ENCODE data around the gene TSPAN5.

DNA sequence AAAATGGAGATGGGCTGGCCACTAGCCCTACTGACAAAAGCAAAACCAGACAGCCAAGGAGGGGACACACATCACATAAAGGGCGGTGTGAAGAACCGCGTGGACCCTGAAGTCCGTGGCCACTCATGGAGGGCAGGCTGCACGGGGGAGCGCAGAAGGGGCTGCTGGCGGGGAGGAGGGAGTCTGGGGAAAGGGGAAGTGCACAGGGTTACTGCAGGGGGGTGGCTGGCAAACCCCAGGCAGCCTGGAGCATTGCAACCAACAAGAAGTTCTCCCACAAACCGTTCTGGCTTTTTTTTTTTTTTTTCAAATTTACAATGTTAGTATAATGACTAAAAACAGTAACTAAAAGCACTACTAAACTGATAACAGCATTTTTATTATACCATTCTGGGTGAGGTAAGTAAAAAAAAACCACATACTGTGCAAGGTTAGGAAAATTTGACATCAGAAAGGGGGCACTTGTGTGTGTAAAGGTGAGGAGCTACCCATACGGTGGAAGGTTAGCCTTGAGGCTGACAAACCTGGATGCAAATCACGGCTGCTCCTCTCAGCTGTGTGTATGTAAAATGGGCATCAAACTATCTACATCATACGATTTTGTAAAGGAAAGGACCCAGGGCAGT is 87.1 kb downstream of the TSPAN5 start:
- TF ChIP-seq ZNF785 (CRISPR knock-in tag; IDR thresholded peaks at IDR 0.05) (no peak), EP300 (IDR thresholded peaks at IDR 0.05; ENCODE audit: low read length) (no peak), FOXM1 (IDR thresholded peaks at IDR 0.05; ENCODE audit: low read depth) (no peak), FOXM1 (CRISPR knock-in tag; IDR thresholded peaks at IDR 0.05; ENCODE audit: low read depth) (no peak), GABPA (tag; conservative IDR thresholded peaks at IDR 0.05; ENCODE audit: low read depth) (no peak), ZNF253 (CRISPR knock-in tag; conservative IDR thresholded peaks at IDR 0.05) (no peak), POLR2A (conservative IDR thresholded peaks at IDR 0.05) (no peak)
- TF ChIP-seq, protein P1, sequence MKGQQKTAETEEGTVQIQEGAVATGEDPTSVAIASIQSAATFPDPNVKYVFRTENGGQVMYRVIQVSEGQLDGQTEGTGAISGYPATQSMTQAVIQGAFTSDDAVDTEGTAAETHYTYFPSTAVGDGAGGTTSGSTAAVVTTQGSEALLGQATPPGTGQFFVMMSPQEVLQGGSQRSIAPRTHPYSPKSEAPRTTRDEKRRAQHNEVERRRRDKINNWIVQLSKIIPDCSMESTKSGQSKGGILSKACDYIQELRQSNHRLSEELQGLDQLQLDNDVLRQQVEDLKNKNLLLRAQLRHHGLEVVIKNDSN (CRISPR knock-in tag; IDR thresholded peaks at IDR 0.05), result no peak
- TF ChIP-seq, protein P2, sequence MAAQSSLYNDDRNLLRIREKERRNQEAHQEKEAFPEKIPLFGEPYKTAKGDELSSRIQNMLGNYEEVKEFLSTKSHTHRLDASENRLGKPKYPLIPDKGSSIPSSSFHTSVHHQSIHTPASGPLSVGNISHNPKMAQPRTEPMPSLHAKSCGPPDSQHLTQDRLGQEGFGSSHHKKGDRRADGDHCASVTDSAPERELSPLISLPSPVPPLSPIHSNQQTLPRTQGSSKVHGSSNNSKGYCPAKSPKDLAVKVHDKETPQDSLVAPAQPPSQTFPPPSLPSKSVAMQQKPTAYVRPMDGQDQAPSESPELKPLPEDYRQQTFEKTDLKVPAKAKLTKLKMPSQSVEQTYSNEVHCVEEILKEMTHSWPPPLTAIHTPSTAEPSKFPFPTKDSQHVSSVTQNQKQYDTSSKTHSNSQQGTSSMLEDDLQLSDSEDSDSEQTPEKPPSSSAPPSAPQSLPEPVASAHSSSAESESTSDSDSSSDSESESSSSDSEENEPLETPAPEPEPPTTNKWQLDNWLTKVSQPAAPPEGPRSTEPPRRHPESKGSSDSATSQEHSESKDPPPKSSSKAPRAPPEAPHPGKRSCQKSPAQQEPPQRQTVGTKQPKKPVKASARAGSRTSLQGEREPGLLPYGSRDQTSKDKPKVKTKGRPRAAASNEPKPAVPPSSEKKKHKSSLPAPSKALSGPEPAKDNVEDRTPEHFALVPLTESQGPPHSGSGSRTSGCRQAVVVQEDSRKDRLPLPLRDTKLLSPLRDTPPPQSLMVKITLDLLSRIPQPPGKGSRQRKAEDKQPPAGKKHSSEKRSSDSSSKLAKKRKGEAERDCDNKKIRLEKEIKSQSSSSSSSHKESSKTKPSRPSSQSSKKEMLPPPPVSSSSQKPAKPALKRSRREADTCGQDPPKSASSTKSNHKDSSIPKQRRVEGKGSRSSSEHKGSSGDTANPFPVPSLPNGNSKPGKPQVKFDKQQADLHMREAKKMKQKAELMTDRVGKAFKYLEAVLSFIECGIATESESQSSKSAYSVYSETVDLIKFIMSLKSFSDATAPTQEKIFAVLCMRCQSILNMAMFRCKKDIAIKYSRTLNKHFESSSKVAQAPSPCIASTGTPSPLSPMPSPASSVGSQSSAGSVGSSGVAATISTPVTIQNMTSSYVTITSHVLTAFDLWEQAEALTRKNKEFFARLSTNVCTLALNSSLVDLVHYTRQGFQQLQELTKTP (IDR thresholded peaks at IDR 0.05; ENCODE audit: low read depth in 1 of 2, partially characterized antibody in 2 of 2), result no peak
- TF ChIP-seq, protein P3, sequence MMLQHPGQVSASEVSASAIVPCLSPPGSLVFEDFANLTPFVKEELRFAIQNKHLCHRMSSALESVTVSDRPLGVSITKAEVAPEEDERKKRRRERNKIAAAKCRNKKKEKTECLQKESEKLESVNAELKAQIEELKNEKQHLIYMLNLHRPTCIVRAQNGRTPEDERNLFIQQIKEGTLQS (IDR thresholded peaks at IDR 0.05), result no peak
- TF ChIP-seq, protein P3 (CRISPR knock-in tag; conservative IDR thresholded peaks at IDR 0.05), result no peak

All from K562 (cell line).